HG02885 (cell line): ENCODE results near the gene MEG3.

ENCODE experiments used
- ATAC-seq: cut with Tn5 transposase; IDR thresholded peaks from one replicate; pipeline ENCODE4 v1.9.1; 2021; ENCODE audit warnings: mild to moderate bottlenecking; ENCODE audit not compliant: unreplicated experiment, poor library complexity

The MEG3 gene

DNA sequence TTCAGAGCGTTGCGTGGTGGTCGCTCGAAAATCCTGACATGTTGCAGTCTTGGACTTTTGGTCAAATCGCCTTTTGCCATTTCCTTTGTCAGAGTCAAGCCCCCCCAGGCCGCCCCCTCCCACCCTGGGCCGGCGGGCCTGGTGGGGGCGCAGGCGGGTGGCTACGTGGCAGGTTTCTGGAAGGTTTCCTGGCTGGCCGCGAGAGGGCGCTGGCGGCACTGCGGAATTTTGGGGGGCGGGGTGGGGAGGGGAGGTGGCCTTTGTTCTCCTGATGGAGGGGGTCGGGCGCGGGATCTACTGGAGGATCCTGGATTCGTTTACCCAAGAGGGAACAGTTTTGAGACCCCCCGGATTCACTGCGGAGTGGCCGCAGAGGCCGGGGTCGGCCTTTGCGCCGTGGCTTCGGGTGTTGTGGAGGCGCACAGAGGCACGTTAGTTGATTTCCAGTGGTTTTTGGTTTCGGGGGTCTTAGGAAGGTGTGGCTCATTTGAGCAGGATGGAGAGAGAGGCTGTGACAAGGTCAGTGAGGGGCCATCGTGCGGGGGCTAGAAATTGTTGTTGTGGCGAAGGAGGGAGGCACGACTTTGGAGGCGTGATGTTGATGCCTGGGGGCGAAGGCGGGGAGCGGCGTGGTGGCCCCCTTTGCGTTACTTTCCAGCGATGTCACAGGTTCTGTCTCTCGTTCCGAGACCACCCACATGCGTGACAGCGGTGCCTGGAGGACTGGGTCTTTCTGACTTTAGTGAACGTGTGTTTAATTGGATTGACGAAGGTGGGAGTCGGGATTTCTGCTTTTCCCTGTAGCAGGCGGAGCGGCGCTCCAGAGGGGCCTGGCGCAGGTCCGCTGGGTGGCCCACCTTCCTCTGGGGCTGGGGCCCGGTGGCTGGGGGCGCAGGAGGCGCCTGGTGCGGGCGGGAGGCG is 1.4 kb downstream of the MEG3 start:
- ATAC-seq: no peak

DNA sequence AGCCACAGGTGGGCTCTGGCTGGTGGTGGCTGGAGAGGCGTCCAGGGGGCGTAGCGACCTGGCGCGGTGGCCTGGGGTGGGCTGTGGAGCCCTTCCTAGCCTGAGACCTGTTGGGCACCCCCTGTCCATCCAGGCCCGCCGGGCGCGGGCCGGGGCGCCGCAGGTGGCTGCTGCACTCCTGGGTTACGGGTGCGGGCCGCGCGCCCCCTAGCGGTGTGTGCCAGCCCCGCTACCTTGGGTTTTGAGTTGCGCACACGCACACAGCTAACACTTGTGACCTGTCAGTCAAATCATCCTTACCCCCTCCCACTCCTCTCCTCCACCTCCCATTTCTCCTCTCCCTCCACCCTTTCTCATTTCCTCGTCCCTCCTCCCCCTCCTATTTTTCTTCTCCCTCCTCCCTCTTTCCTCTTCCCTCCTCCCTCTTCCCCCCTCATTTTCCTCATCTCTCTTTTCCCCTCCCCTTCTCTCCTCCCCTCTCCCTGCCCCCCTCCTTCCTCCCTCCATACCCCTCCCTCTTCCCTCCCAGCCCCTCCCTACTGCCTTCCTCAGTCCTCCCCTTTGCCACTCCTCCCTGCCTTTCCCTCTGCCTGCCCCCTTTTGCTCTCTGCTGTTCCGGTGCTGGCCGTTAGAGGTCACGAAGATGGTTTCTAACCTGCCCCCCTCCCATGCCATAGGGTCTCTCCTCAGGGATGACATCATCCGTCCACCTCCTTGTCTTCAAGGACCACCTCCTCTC is 2.3 kb downstream of the MEG3 start:
- no peak for ATAC-seq

DNA sequence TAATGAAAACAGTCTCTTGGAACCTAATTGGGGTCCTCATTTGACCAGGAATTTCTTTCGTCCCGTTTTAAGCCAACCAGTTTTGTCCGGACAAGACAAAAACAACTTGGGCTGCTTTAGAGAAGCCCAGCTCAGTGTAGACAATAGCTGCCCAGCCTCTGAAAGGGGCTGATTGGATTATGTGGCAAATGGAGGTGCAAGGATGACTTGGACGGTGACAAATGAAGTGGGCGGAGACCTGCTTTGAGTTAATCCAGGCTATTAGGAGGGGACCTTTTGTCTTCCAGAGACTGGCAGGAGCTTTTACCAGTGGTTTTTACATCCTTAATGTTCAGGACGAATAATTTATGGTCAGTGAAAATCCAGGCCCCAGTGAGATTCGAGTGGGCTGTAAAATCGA is 4.8 kb downstream of the MEG3 start:
- ATAC-seq: no peak

GRCh38 chr14:100832311-100832960 is 6.5 kb downstream of the MEG3 start:
- ATAC-seq: no peak

GRCh38 chr14:100834082-100834793 is 8.3 kb downstream of the MEG3 start:
- no peak for ATAC-seq

- no peak for ATAC-seq
Measured at GRCh38 chr14:100834794-100835547, 9.1 kb downstream of the MEG3 start.

DNA sequence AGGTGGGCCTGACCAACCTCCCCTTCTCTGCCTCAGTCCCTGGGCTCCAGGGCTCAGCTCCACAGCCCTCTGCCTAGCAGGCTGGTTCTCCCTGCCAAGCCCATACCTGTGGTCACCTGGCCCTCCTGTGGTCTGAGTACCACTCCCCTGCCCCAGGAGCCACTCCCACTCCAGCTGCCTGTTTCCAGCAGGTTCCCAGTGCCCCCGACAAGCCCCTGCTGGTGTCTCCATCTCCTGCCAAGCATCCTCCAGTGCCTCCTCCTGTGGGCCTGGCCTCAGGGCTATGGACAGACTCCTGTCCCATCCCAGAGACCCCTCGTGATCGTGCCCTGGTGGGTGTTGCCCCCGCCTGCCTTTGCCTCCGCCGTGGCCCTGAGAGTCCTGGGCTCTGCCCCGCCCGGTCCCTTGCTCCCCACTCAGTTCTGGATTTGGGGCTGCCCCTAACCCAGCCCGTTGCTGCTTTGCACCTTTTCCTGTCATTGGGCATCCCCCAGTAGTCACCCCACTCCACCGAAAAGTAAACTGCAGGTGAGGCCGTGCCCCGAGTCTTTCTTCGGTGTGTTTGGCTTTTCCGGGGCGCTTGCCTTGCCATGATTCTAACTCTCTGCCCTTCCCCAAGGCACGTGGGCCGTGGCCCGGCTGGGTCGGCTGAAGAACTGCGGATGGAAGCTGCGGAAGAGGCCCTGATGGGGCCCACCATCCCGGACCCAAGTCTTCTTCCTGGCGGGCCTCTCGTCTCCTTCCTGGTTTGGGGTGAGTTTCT is 9.8 kb downstream of the MEG3 start:
- no peak for ATAC-seq

GRCh38 chr14:100836311-100836805 is 10.4 kb downstream of the MEG3 start:
- ATAC-seq: no peak

- ATAC-seq: no peak
Measured at GRCh38 chr14:100836941-100837804, 11.3 kb downstream of the MEG3 start.

DNA sequence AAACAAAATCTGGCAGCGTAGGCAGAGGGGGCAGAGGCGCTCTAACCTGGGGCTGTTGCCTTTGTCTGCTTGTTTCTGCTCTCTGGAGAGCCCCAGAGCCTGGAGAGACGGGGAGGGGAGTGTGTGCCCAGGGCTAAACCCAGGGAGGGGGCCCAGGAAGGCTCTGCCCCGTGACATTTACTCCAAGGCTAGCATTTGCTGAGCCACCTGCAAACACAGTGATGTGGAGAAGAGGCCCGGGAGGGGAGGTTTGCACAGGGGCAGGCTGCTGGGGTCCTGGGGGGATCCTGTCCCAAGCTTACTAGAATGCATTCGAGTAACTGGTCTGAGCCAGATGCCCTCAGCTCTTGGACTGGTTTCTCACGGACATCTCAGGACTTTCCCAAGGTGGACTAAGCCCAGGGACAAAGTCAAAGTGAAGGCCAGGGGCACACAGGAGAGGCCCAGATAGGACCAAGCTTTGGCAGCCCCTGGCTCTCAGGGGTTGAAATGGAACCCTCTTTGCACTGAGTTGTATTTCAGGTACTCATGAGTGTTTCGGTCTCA is 12.0 kb downstream of the MEG3 start:
- ATAC-seq: no peak

- ATAC-seq: no peak
Measured at GRCh38 chr14:100838493-100839314, 12.8 kb downstream of the MEG3 start.

GRCh38 chr14:100839315-100839585 is 13.3 kb downstream of the MEG3 start:
- no peak for ATAC-seq

DNA sequence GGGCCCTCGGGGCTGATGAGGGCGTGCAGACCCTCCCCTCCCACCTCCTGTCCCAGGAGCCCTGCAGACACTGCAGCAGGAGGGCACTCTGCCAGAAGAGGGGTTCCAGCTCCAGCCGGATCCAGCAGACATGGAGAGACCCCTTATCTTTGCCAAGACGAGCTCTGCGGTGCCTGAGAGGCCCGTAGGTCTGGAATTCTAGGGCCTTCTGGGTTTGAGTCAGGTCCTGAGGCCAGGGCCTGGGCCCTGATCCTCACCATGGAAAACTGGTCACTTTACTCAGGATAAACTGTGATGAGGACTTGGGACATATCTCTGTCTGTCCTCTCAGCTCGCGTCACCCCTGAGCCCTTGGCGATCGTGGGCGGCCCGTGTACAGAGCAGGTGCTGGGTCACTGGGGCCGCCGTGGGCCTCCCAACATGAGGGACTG is 13.8 kb downstream of the MEG3 start:
- no peak for ATAC-seq

DNA sequence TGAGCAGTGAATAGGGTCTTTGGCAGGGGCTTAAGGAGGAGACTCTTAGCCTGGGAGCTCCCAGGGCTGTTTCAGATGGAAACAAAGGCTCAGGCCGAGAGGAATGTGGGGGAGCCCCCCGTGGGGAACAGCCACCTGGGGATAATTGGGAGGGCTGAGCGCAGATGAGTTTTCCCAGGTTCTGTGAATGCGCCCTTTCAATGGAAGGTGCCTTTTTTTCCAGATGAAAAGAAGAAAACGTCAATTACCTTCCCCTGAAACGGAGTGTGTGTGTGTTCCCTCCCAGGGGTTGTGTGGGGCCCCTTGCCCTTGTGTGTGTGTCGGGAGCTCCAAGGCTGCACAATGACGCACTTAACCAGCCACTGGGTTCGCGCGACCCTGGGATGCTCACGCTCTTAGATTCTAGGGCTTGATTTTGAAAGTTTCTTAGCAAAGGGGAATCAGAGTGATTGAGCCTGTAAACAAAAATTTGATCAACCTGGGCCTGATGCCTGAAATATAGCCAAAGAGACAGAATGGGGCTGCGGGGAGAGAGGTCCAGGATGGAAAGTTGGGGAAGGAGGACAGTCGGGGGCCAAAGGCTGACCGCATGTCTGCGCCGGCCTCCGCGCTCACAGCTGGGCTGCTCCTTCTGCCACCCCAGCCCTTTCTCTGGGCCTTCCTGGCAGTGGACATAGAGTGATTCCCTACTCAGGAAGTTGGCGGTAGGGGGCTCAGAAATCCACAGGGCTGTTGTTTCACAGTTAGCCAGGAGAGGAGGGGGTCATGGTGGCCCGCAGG is 14.6 kb downstream of the MEG3 start:
- no peak for ATAC-seq

DNA sequence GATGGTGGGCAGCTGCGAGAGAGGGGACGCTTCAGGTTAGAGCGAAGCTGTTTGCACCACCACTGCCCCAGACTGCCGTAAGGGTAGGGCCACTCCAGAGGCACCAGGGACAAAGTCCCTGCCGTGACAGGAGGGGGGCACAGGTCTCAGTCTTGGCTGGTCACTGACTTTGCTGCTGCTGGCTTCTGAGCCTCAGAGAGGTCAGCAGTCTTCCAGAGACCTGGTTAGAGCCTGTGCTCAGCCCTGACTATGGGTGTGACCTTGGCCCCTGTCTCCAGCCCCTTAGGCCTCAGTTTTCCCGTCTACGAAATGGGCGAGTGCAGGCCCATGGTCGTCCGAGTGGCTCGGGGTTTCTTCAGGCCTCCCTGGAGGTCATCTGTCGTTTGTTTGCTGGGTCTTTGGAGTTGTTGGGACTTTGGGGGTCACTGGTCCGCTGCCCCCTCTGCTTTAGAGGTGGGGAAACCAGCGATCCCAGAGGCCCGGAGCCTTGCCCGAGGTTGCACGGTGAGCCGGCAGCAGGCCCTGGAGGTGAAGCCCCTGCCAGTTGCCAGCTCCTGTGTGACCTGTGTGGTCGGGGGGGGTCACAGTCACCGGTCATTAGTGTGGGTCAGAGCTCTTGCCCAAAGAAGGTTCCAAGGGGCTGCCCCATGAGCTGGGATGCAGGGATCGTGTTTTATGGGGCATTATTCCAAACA is 15.3 kb downstream of the MEG3 start:
- no peak for ATAC-seq
